ENCODE measurements around the gene NECAB3. TPM values are rescaled to one million over a fixed set of nuclear protein-coding genes. Genes with fewer than 3 reads are reported as not detected.

NECAB3 gene
- total RNA-seq, 1 donor from 2014 or later = 19.5 TPM

DNA sequence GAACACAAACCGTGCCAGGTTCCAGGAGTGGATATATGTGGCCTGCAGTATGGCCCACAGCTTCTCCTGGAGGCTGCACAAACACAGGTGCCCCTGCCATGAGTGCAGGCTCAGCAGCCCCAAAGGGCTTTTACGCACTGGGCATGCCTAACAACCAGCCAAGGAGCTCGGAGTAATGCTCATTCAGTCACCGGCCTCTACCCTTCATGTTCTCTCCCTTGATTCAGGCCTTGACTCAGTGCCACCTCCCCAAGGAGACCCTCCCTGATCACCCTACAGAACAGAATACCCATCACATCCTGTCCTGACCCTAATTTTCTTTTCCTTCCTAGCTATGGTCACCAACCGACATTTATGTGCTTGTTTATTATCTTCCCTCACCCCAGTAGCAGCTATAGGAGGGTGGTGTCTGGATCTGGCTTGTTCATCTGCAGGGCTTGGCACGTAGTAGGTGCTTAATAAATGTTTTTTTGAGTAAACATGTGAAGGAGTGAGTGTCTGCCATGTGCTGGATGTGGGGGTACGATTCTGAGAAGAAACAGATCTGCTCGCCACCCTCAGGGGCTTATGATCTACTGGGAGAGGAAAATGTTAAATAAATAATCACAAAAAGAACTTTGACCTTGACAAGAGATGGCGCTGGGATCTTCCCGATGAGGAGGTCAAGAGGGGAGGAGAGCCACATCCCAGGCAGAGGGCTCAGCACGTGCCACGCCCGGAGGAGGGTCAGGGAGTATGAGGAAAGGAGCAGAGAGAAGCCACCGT, 36.6 kb upstream of the NECAB3 start:
- Mint-ChIP-seq H3K9me3 (ENCODE audit: unreplicated experiment) (no peaks in the 10 kb centered on the region), H3K4me1 (ENCODE audit: low read depth, unreplicated experiment) (peaks cover 4% of the 10 kb centered on the region), H3K4me3 (ENCODE audit: unreplicated experiment) (no peak overlapping the region), H3K27ac (ENCODE audit: unreplicated experiment) (no peak overlapping the region), H3K36me3 (ENCODE audit: low read depth, unreplicated experiment) (no peaks in the 10 kb centered on the region), H3K27me3 (ENCODE audit: low read depth, unreplicated experiment) (peaks cover 7% of the 10 kb centered on the region)
- no peaks in the 10 kb centered on the region for H3K27me3 ChIP-seq (ENCODE audit: insufficient read depth, low read length)
- H4K20me1 ChIP-seq (ENCODE audit: insufficient read depth, low read length) = peaks cover 3% of the 10 kb centered on the region
- H3K4me2 ChIP-seq (ENCODE audit: low read length) = no peak overlapping the region
- no peaks in the 10 kb centered on the region for H3K9me3 ChIP-seq (ENCODE audit: insufficient read depth, low read depth, low read length)
- no peak for FAIRE-seq
- no peak overlapping the region for H3K27ac ChIP-seq (ENCODE audit: low read depth, low read length)
- DNase-seq (ENCODE audit: low read depth) = no peak
- H3K4me3 ChIP-seq (ENCODE audit: insufficient read depth, low read depth, low read length) = no peak overlapping the region
- no peak overlapping the region for H2AFZ ChIP-seq (ENCODE audit: low read depth, low read length)
- H3K79me2 ChIP-seq (ENCODE audit: insufficient read depth, low read length) = no peaks in the 10 kb centered on the region
- H3K4me1 ChIP-seq (ENCODE audit: insufficient read depth, low read length) = no peaks in the 10 kb centered on the region
- no peak overlapping the region for H3K9ac ChIP-seq (ENCODE audit: low read length)
- TF ChIP-seq CTCF (IDR thresholded peaks at IDR 0.05; ENCODE audit: insufficient read depth, low read depth, low read length) (no peak), EZH2 (IDR thresholded peaks at IDR 0.05; ENCODE audit: insufficient read depth, low read length) (no peak)
- H3K36me3 ChIP-seq (ENCODE audit: insufficient read depth, low read length) = no peaks in the 10 kb centered on the region

DNA sequence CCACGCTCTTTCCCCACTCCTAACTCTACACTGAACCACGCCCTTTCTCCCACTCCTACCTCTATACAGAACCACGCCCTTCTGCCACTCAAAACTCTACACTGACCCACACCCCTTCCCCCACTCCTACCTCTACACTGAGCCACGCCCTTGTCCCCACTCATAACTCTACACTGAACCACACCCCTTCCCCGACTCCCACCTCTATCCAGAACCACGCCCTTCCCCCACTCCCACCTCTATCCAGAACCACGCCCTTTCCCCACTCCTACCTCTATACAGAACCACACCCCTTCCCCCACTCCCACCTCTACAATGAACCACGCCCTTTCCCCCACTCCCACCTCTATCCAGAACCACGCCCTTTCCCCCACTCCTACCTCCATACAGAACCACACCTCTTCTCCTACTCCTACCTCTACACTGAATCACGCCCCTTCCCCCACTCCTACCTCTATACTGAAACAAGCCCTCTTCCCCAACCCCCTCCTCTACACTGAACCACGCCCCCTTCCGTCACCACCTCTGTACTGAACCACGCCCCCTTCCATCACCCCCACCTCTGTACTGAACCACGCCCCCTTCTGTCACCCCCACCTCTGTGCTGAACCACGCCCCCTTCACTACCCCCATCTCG, 35.8 kb upstream of the NECAB3 start:
- no peak overlapping the region for H3K9ac ChIP-seq (ENCODE audit: low read length)
- Mint-ChIP-seq H3K4me1 (ENCODE audit: low read depth, unreplicated experiment) (peaks cover 4% of the 10 kb centered on the region), H3K9me3 (ENCODE audit: unreplicated experiment) (no peaks in the 10 kb centered on the region), H3K36me3 (ENCODE audit: low read depth, unreplicated experiment) (no peaks in the 10 kb centered on the region), H3K27me3 (ENCODE audit: low read depth, unreplicated experiment) (peaks cover 7% of the 10 kb centered on the region), H3K4me3 (ENCODE audit: unreplicated experiment) (no peak overlapping the region), H3K27ac (ENCODE audit: unreplicated experiment) (no peak overlapping the region)
- no peaks in the 10 kb centered on the region for H3K79me2 ChIP-seq (ENCODE audit: insufficient read depth, low read length)
- H4K20me1 ChIP-seq (ENCODE audit: insufficient read depth, low read length) = peaks cover 3% of the 10 kb centered on the region
- DNase-seq (ENCODE audit: low read depth) (no peak), FAIRE-seq (no peak)
- H3K27me3 ChIP-seq (ENCODE audit: insufficient read depth, low read length) = no peaks in the 10 kb centered on the region
- no peak overlapping the region for H3K4me2 ChIP-seq (ENCODE audit: low read length)
- no peak overlapping the region for H2AFZ ChIP-seq (ENCODE audit: low read depth, low read length)
- no peak for TF ChIP-seq CTCF (IDR thresholded peaks at IDR 0.05; ENCODE audit: insufficient read depth, low read depth, low read length)
- TF ChIP-seq EZH2 (IDR thresholded peaks at IDR 0.05; ENCODE audit: insufficient read depth, low read length) = no peak
- H3K4me1 ChIP-seq (ENCODE audit: insufficient read depth, low read length) = no peaks in the 10 kb centered on the region
- no peaks in the 10 kb centered on the region for H3K36me3 ChIP-seq (ENCODE audit: insufficient read depth, low read length)
- no peak overlapping the region for H3K27ac ChIP-seq (ENCODE audit: low read depth, low read length)
- no peaks in the 10 kb centered on the region for H3K9me3 ChIP-seq (ENCODE audit: insufficient read depth, low read depth, low read length)
- no peak overlapping the region for H3K4me3 ChIP-seq (ENCODE audit: insufficient read depth, low read depth, low read length)

DNA sequence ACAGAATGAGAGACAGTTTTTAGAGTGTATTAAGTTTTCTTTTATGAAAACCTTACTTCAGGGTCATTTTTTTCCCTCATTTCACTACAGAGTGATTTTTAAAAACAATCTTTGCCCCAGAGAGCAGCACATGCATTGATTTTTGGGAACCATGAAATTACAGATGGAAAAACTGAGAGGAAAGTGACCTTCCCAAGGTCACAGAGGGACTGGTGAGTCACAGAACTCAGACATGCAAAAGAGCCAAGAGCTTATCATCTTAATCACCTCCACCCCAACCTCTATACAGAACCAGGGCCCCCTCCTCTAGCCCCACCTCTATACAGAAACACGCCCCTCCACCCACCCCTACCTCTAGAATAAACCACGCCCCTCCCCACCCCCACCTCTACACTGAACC, 35.2 kb upstream of the NECAB3 start:
- TF ChIP-seq EZH2 (IDR thresholded peaks at IDR 0.05; ENCODE audit: insufficient read depth, low read length) (no peak), CTCF (IDR thresholded peaks at IDR 0.05; ENCODE audit: insufficient read depth, low read depth, low read length) (no peak)
- Histone ChIP-seq H3K27ac (ENCODE audit: low read depth, low read length) (no peak overlapping the region), H3K4me1 (ENCODE audit: insufficient read depth, low read length) (no peaks in the 10 kb centered on the region), H3K79me2 (ENCODE audit: insufficient read depth, low read length) (no peaks in the 10 kb centered on the region), H3K9me3 (ENCODE audit: insufficient read depth, low read depth, low read length) (no peaks in the 10 kb centered on the region), H4K20me1 (ENCODE audit: insufficient read depth, low read length) (peaks cover 3% of the 10 kb centered on the region), H3K4me3 (ENCODE audit: insufficient read depth, low read depth, low read length) (no peak overlapping the region), H3K36me3 (ENCODE audit: insufficient read depth, low read length) (no peaks in the 10 kb centered on the region), H3K27me3 (ENCODE audit: insufficient read depth, low read length) (no peaks in the 10 kb centered on the region), H3K9ac (ENCODE audit: low read length) (no peak overlapping the region), H3K4me2 (ENCODE audit: low read length) (no peak overlapping the region), H2AFZ (ENCODE audit: low read depth, low read length) (no peak overlapping the region)
- Mint-ChIP-seq H3K4me1 (ENCODE audit: low read depth, unreplicated experiment) (peaks cover 4% of the 10 kb centered on the region), H3K36me3 (ENCODE audit: low read depth, unreplicated experiment) (no peaks in the 10 kb centered on the region), H3K9me3 (ENCODE audit: unreplicated experiment) (peaks cover under 1% of the 10 kb centered on the region), H3K27ac (ENCODE audit: unreplicated experiment) (no peak overlapping the region), H3K4me3 (ENCODE audit: unreplicated experiment) (no peak overlapping the region), H3K27me3 (ENCODE audit: low read depth, unreplicated experiment) (peaks cover 7% of the 10 kb centered on the region)
- FAIRE-seq (no peak), DNase-seq (ENCODE audit: low read depth) (no peak)
